GM21737 (cell line): ENCODE data around the gene OR8D2.

ENCODE experiments used
- ATAC-seq: cut with Tn5 transposase; IDR thresholded peaks from one replicate; pipeline ENCODE4 v1.9.1; 2021; ENCODE audit warnings: mild to moderate bottlenecking, moderate library complexity; ENCODE audit not compliant: unreplicated experiment

OR8D2 gene

DNA sequence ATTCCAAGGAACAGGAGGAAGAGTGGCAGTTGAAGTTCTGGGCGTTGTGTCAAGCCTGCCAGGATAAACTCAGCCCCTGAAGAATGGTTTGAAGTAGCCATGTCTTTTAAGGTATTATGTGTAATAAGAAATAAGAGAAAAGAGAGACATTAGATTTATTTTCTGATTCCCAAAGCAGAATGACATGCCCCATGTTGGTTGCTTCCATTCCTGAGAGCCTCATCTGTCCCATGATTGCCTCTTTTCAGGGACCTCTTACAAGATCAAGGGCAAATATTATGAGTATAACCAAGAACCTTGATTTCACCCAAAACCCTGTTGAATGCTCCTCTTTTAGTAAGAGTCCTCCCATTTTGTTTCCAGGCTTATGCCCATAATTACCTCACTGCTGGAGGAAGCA lies at the start of gene OR8D2:
Gene OR8D2, minus strand, starts transcription at position 101 of the 400 bp plus-strand sequence. Its CDS starts 0 bp downstream, at position 101.
- no peak for ATAC-seq

- no peak for ATAC-seq
Measured at GRCh38 chr11:124359566-124359965, 39.6 kb upstream of the OR8D2 start.

- no peak for ATAC-seq
Measured at GRCh38 chr11:124346311-124346955, 26.4 kb upstream of the OR8D2 start.

DNA sequence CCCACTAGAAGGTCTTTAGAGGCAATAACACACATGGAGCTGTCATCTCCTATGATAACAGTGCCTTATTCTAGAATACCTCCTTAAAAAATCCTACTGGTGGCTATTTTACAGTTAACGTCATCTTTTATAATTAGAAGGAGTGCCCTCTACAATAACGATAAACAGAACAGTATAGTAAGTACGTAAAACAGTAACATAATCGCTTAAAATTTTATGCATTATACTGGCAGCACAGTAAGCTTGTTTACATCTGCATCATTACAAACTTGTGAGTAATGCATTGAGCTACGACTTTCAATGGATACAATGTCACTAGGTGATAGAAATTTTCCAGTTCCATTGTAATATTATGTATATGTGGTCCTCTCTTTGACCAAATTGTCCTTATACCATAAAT lies 24.3 kb upstream of the OR8D2 start:
- no peak for ATAC-seq

DNA sequence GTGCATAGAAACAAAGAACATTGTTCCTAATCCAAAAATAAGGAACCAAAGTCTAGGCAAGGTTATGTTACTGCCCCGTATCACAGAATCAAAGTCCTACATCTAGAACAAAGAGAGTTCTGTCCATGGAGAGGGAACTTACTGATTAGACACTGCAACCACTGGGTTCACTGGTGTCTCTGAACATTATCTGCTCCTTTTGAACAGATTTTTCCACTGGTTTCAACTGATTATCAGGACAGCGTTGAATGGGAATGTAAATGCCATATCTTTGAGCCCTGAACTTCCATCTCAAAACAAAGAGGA lies 20.1 kb upstream of the OR8D2 start:
- no peak for ATAC-seq

DNA sequence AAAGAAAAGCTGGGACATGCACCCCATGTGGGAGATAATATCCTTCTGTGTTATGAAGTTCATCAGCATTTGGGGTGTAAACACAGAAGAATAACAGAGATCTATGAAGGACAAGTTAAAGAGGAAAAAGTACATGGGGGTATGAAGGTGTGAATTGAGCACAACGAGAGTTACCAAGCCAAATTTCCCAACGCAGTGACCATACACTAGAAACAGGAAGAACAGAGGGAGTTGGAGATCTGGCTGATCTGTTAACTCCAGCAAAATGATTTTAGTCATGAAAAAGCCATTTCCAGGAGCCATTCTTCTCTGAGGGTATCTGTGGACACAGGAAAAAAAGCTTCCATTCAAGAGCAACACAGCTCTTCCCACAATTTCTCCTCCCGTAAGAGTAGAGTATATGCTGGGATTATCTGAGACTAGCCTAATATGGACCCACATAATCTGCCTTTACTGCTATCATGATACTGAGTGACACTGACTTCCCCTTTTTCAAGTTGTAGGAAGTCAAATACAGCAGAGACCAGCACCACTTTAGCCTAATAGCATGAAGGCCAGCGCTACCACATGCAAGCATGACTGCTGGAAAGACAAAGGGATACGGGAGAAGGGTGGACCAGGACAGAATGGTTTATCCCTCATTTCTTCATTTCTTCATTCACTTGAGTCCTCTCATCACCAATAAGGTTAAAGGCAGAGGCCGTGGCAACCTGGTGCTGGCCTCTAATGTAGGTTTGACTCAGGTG lies 19.6 kb upstream of the OR8D2 start:
- ATAC-seq = no peak

DNA sequence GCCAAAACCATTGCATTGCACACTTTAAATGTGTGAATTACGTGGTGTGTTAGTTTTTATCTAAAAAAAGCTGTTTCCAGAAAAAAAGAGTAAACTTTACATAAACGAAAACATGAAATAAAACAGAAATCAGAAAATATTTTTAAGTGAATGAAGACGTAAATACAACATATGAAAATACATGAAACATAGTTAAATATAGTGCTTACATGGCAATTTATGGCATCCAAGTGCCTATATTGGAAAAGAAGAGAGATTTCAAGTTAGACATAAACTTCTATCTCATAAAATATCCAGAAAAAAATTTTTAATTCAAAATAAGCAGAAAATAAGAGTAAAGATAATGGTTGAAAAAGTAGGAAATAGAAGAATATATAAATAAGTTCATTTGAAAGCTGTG lies 11.9 kb upstream of the OR8D2 start:
- no peak for ATAC-seq

GRCh38 chr11:124329787-124330478 lies 9.9 kb upstream of the OR8D2 start:
- peak; percentile 80 for ATAC-seq

- no peak for ATAC-seq
Measured at GRCh38 chr11:124327775-124328174, 7.8 kb upstream of the OR8D2 start.

DNA sequence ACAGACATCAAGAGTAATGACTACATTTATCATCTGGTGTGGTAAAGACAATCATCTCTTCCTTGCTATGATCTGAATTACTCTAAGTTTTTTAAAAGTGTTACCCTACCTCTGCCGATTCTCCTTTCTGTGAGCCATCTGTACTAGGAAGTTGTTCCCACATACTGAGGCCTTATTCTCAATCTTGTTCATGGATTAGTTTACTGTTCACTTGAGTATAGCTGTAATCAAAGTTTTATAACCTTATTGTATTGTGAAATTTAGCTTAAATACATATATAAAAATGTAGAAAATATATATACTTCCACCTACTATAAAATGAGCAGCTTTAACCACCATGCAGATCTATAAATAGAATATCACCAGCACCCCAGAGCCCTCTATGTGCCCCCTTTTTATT lies 2.4 kb upstream of the OR8D2 start:
- ATAC-seq = no peak

DNA sequence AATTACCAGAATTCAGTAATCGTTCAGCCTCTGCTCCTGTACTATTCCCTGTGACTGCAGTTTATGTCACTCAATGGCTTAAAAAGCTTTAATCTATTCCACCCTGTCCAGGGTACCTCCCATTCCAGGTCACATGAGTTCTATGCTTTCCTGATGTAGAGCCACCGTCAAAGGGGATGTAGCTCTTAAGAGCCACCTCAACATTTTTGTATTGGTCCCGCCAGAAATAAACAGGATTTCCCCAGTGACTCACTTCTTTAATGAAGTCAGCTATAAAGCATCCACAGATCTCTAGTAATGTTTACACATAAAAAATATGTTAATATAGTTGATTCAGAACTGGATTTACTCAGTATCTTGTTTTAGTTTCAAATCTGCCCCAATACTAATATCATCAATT lies 4.9 kb downstream of the OR8D2 start:
- ATAC-seq = no peak

GRCh38 chr11:124313849-124314248 lies 6.1 kb downstream of the OR8D2 start, which contains the start of gene OR8D1:
OR8D1 (minus strand) TSS chr11:124313949; CDS start chr11:124310766, 3,183 bp downstream.
- ATAC-seq = no peak

GRCh38 chr11:124313131-124313530 lies 6.9 kb downstream of the OR8D2 start:
- ATAC-seq = no peak

DNA sequence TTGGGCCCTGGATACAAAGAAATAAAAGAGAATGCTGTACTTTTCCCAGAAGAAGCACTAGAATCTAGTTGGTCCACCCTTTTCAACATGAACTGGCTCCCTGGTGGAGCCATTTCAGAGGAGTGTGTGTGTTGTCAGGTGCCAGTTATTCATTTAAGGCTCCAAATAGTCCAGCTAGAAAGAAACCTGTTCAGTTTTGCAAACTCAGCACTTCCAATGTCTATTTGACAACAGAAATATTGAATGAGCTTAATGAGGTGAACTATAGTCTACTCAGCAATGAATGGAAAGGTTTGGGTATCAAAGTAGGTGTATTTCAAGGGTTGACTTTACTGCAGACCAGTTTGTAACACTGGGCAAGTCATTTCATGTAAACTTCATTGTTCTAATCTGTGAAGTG lies 8.3 kb downstream of the OR8D2 start:
- no peak for ATAC-seq

GRCh38 chr11:124311269-124311668 lies 8.7 kb downstream of the OR8D2 start:
- no peak for ATAC-seq

DNA sequence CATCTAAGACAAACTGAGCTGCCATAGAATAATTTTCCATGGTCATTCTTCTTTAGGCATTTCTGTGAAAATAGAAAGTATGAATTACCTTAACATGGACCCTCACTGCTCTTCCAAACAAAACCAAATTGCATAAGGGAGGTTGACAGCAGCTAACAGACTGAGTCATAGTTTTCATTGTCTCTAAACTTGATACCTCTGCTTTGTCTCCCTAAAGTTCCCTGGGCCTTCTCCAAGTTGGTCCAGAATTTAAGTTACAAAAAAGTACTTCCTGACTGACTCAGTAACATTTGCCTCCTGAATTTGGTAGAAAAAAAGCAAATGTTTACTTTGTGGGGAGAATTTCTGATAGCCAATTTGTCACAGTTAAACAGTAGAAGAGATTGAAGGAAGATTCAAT lies 9.3 kb downstream of the OR8D2 start:
- ATAC-seq = no peak

GRCh38 chr11:124307093-124307492 lies 12.9 kb downstream of the OR8D2 start:
- no peak for ATAC-seq

- ATAC-seq = no peak
Measured at GRCh38 chr11:124302347-124303125, 17.5 kb downstream of the OR8D2 start.

GRCh38 chr11:124301548-124301947 lies 18.4 kb downstream of the OR8D2 start:
- ATAC-seq = no peak

DNA sequence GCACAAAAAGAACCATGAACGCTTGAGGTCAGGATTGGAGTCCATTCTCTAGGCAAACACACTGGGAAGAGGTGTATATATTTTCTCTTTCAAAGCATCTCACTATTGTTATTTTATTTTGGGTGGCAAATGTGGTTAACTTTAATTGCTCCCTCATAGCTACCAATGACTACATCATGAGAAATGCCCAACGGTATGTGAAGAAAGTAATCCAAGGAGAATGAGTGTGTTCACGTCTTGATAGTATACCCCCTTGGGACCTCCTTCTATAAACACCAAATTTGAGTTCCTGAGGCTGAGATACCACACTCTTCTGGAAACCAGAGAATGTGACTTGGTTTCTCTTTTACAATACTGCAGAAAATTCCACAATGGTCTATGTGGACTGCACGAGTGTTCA lies 22.1 kb downstream of the OR8D2 start:
- ATAC-seq = no peak

- ATAC-seq = no peak
Measured at GRCh38 chr11:124296016-124296415, 24.0 kb downstream of the OR8D2 start.
